HG02981 (cell line): ENCODE results near the gene RSPH10B.
"Not testable (repeated sequence)": the region's sequence is repeated elsewhere in the genome, so short reads cannot be mapped to it uniquely, and the experiment has no call there.

Experiments used
- ATAC-seq: cut with Tn5 transposase; IDR thresholded peaks from one replicate; pipeline ENCODE4 v1.9.1; 2021; ENCODE audit warnings: mild to moderate bottlenecking, moderate library complexity; ENCODE audit not compliant: unreplicated experiment

RSPH10B gene

DNA sequence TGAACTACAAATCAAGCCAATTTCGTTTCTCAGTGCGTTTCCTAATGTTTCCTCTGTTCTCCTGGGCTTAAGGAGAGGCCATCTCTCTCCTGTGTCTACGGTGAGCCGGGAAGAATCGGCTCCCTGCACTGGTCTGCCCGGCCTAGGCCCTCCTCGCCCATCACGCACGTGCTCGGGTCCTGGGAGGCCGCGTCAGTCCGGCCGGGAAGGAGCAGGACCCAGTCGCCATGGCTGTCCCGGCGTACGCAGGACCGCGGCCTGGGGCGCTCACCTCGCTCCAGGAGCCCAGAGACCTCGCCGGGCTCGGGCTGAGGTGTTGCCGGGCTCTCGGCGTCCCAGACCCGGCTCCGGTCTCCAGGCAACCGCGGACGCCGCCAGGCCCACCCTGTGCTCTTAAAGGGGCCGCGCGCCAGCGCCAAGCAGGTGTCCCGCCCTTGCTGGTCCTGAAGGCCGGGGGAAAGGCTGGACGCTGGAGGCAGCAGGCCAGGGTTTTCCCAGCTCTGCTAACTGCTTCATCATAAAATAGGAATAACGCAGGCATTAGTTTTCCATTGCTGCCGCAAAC lies at the start of gene RSPH10B:
TSS of gene RSPH10B (minus strand) at position 343 of the 565 bp plus-strand sequence. CDS start 3,573 bp downstream, outside the sequence.
- not testable (repeated sequence) for ATAC-seq

DNA sequence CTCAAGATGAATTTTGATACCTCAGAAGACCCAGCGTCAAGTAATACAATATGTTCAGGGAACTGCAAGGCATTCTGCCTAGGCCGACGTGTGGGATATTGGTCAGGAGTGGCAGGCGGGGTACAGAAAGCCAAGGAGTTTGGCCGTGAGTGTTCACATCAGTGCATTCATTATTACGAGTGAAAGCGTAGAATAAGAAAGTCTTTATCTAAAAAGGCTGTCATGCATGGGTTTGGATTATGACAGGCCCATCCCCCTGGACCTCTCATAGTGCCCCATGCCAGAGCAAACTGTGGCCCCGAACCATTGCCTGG lies 46.1 kb upstream of the RSPH10B start:
- no peak for ATAC-seq

DNA sequence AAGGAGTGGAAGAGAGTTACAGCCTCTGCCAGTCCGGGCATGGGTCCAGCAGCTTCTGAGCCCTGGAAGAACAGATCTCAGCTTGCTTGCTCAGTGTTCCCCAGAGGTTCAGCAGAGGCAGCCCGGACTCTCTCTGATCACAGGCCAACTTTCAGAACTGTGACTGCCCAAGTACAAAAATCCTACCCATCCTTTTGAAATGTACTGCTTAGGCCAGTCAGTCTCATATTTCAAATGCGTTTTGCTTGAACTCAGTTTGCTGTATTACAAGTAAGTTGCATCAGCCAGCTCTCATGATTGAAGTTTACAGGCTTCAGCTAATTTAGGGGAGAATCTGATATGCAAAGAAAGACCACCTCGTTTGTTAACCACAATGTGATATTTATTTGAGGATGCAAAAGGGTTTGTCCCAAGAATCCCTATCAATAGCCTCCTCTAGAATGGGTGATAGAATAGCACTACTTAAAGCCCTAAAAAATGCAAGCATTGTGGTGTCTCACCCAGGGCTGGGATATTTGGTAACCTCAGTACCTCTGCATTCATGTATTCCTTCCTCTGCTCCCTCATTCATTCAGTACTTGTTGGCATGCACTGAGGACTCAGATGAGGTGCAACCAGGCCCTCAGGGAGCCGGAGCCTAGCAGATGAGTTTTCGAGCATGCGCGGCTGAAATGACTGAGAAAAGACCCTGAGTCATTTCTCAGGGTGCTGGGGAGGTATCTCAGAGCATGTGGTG lies 45.6 kb upstream of the RSPH10B start:
- no peak for ATAC-seq

DNA sequence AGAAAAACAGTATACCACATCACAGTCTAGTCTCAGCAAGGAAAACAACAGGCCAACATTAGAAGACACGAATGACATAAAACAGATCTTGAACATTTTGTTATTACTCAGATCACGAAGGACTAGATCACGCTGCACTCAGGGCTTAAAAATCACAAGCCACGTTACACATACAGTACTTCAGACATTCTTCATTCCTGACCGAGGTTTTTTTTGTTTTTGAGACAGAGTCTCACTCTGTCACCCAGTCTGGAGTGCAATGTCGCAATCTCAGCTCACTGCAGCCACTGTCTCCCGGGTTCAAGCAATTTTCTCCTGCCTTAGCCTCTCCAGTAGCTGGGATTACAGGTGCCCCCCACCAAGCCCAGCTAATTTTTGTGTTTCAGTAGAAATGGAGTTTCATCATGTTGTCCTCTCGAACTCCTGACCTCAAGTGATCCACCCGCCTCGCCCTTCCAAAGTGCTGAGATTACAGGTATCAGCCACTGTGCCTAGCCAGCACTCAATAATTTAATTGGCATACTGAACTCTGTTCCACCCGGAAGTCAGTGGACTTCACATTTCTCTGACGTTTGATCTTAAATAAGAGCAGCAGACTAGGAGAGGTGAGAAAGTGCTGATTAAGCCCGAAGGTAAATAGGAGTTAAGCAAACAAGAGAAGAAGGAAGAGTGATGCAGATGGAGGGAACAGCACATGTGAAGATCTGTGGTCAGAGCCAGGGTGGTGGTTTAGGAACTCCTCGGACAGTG lies 42.0 kb upstream of the RSPH10B start:
- ATAC-seq: no peak

DNA sequence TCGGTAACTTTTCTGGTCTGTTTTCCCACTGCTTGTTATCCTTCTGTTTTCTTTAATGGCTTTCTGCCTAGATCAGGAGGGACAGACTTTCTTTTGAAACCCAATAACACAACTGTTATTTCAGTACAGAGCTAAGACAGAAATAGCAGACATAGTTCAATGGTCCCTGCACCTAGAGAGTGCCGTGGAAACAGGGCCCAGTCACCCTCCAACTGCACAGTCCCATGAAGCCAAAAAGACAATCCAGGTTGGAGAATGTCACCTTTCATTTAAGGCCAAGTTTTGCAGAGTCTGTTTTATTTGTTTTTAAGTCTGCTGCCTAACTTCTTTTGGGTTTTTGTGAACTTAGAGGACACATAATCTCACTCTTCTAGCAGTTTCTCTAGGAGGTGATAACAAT lies 41.1 kb upstream of the RSPH10B start:
- no peak for ATAC-seq

DNA sequence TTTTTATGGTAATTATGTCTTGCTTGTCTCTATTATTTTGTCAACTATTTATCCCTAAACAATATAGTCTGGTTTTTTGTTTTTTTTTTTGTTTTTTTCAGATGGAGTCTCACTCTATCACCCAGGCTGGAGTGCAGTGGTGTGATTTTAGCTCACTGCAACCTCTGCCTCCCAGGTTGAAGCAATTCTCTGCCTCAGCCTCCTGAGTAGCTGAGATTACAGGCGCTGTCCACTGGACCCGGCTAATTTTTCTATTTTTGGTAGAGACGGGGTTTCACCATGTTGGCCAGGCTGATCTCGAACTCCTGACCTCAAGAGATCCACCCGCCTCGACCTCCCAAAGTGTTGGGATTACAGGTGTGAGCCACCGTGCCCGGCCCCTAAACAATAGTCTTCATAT lies 39.9 kb upstream of the RSPH10B start:
- not testable (repeated sequence) for ATAC-seq

DNA sequence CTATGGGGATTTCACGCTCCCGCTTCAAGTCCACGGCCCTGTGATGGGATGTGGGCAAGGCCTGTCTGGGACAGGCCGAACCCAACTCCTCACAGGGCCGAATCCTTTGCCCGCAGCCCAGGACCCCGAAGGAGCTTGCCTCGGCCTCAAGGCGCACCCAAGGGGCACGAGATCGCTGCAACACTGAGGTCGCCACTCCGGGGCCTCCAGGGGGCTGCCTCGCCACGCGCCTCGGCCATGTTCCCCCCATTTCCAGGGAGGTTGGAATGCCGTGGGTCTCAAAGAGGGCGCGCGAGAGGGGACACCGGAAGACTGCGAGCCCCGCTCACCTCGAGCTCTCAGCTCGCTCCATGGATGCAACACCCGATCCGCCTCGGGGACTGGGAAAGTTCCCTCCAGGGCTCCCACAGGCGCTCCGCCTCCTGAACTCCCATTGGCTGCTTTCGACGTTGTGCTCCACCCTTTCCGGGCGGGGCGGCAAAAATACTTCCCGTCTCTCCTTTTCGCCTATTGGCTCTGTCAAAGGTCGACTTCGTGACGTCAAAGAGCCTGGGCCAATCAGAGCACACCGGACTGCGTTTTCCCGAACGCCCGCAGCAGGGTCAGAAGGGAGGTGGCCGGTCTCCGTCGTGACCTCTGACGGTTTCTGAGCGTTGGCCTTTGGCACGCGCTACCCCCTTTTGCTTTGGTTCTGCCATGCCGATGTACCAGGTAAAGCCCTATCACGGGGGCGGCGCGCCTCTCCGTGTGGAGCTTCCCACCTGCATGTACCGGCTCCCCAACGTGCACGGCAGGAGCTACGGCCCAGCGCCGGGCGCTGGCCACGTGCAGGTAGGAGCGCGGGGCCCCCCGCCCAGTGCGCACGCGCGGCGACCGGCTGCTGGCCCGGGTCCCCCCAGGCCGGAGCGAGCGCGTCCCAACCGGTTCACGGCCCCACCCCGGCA lies 38.5 kb upstream of the RSPH10B start, which contains the start of the genes AIMP2 and PMS2:
TSS of gene AIMP2 (plus strand) at position 605 of the 944 bp plus-strand sequence. CDS start at position 697, 92 bp downstream.
TSS of gene PMS2 (minus strand) at position 382 of the 944 bp plus-strand sequence. CDS start at position 352, 30 bp downstream.
- peak; percentile 92 for ATAC-seq

DNA sequence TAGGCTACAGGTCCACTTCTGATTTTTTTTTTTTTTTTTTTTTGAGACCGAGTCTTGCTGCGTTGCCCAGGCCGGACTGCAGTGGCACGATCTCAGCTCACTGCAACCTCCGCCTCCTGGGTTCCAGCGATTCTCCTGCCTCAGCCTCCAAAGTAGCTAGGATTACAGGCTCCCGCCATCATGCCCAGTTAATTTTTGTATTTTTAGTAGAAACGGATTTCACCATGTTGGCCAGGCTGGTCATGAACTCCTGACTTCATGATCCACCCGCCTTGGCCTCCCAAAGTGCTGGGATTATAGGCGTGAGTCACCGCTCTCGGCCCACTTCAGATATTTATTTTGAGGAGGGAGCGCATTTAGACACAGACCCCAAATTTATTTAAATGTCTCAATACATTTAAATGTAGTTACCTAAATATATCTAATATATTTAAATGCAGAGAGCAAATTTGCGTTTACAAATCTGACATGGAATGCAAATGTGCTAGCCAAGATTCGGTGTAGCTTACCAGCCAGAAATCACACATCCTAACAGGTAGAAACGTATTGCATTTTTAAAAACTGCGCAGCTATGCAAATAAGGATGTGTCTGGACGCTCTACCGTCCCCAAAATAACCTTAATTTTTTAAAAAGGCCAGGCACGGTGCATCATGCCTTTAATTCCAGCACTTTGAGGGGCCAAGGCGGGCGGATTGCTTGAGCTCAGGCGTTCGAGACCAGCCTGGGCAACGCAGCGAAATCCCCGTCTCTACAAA lies 37.5 kb upstream of the RSPH10B start:
- not testable (repeated sequence) for ATAC-seq

DNA sequence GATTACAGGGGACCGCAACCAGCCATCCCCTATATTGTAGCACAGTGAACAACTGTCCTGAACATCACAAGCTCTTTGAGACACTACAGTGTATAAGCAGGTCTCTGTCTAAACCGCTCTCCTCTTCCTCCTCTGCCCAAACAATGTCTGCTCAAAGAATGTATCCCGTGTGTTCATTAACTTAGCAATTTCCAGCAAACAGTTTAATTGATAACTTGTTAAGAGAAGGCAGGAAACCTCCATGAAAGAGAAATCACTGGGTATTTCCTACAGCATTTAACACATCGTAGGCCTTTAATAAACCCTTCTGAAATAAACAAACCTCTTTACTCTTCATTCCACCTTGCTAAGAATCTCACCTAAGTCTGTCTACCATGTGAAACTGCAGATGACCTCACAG lies 36.9 kb upstream of the RSPH10B start:
- ATAC-seq: no peak

DNA sequence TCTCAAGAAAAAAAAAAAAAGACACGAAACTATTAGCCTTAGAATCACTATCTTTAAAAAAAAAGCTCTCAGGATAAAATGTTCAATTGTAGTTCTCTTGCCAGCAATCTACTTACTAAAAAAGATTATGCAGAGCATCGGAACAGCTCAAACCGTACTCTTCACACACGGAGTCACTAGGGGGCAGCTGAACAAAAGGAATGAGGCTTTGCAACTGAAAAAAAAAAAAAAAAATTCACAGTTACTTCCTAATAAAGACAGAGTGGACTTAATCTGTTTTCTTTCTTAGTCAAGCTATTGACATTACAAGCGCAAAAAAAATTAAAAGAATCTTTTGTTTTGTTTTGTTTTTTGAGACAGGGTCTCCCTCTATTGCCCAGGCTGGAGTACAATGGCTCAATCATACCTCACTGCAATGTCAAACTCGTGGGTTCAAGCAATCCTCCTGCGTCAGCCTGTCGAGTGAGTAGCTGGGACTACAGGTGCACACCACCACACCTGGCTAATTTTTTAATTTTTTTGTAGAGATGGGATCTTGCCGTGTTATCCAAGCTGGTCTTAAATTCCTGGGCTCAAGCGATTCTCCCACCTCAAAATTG lies 26.8 kb upstream of the RSPH10B start:
- no peak for ATAC-seq

DNA sequence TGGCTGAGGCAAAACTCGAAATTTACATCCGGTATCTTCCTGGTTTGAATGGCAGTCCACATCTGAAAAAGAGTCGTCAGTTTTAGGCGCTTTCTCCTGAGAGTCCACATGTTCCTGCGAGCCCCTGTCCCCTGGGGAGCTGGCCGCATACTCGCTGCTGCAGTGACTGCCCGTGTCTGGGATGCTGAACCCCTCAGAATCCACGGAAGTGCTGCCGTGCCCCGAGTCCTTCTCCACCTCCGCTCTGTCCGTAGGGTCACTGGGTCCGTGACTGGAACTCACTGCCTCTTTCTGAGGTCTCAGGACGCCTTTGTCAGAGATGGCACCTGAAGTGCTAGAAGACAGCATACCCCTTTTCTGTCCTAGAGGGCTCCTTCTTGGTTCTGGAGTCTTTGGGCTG lies 16.6 kb upstream of the RSPH10B start:
- not testable (repeated sequence) for ATAC-seq

DNA sequence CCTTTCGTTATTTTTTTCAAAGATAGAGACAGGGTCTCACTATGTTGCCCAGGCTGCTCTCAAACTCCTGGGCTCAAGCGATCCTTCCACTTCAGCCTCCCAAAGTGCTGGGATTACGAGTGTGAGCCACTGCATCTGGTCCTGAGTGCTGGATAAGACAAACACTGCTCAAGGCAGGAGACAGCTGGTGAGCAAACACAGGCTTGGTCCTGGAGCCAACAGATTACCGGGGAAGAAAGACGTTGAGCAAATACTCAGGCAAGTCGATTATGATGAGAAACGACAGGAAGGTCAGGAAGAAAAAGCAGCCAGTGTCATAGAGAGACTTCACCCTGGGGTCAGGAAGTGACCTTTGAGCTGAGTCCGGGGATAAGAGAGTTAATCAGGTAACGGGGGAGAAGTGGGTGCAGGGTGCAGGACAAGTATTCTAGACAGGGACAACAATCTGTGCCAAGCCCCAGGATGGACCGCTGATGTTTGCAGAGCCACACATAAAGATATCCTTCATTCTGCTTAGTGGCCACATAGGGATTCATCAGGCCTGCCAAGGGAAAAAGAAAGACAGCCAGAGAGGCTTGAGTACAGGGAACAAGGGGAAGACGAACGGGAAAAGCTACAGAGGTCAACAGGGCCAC lies 9.3 kb upstream of the RSPH10B start:
- not testable (repeated sequence) for ATAC-seq

DNA sequence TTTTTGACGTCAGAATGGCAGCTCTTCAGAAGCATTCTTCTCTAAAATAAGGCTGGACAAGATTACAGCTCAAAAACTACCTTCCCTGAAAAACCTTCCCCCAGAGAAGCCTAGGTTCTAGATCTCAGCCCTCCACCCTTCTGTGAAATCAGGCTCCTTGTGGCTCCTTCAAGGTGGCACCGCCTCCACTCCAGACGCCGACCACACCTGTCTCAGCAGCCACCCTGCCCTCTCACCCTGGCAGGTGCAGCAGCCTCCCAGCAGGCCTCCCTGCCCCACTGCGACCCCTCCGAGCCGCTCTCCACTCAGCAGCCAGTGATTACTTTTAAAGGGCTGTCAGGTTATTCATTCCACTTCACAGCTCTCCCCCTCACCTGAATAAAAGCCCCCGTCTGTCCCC lies 3.1 kb upstream of the RSPH10B start:
- not testable (repeated sequence) for ATAC-seq

DNA sequence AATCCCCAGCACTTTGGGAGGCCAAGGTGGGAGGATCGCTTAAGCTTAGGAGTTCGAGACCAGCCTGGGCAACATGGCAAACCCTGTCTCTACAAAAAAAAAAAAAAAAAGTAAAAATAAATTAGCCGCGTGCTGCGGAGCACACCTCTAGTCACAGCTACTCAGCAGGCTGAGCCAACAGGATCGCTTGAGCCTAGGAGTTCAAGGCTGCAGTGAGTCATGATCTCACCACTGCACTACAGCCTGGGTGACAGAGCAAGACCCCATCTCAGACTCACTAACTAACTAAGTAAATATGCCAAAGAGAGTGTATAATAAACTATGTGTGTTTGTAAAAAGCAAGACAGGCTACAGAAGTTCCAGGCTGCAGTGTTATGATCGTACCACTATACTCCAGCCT lies 6.7 kb downstream of the RSPH10B start:
- ATAC-seq: not testable (repeated sequence)

DNA sequence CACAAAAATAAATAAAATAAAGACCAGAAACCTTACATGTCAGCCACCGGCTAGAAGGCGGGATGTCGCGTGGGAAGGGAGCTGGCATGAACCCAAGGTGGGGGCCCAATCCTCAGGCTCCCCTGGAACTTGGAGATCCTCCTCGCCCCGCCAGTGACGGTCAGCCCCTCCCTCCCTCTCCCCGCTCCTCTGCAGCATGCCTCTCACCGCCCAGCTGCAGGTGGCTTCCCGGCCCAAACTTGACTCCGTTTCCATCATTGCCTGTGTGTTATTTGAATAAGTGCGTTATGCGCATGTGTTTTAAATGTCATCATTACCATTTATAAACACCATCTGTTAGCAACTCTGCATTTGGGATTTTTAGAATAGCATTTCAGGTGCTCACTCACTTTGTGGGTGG lies 7.3 kb downstream of the RSPH10B start:
- ATAC-seq: not testable (repeated sequence)

DNA sequence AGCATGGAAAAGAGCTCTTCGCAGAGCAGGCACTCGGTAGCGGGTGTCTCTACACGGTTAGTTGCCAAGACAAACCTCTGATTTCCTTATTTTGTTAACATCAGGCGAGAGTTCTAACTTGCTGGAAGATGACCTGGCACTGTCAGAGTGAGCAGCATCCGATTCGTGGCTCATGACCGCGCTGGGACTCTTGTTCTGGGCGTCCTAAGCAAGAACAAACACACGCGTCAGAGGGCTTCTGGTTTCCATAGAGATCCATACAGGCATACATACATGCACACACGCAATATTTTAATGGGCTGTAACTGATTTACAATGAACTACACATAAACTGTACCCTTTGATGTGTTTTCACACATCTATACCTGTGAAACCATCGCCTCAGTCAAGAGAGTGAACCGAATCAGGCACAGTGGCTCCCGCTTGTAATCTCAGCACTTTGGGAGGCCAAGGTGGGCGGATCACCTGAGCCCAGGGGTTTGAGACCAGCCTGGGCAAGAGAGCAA lies 35.5 kb downstream of the RSPH10B start:
- ATAC-seq: not testable (repeated sequence)

DNA sequence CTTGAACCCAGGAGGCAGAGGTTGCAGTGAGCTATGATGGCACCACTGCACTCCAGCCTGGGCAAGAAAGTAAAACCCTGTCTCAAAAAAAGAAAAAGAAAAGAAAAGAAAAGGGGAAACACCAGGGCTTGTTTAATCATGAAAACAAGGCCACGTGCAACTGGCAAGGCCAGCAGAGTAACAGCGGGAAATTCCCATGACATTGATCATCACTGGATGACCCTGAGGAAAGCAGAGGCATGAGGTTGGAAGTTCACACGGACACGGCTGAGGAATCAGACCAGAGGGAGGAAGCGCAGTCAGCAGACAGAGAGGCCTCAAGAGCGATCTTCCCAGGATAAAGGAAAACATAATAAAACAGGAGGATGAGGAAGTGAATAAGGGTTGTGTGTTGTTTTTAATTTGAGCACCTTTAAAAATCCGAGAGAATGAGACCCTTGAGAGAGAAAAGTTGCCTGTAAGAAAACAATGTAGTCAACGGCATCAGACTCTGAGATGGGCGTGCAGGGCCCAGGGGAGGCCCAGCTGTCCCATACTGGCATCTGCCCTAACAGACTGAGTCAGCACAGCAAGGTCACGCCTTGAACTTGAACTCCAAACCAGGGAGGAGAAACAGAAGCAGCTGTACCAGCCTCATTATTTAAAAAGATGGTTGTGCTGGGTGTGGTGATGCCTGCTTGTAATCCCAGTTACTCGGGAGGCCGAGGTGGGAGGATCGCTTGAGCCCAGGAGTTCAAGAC lies 38.4 kb downstream of the RSPH10B start:
- not testable (repeated sequence) for ATAC-seq

DNA sequence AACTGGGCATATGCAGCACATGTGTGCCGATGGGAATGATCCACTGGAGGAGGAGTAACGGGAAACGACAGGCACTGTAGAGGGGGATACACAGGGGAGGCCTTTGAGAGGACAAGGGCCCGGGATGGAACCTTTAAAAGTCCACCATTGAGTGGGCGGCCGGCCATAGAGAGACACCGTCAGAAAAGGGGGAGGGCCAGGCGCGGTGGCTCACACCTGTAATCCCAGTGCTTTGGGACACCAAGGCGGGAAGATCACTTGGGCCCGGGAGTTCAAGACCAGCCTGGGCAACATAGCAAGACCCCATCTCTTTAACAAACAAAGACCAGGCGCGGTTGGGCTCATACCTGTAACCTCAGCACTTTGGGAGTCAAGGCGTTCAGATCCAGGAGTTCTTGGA lies 39.2 kb downstream of the RSPH10B start:
- ATAC-seq: not testable (repeated sequence)
